Endodermal cell (in vitro differentiated cells): ENCODE data around the gene MIOS. TPM values are rescaled to one million over a fixed set of nuclear protein-coding genes. Genes with fewer than 3 reads are reported as not detected.

Experiments
- DNase-seq: peaks from one replicate; pipeline ENCODE4 v3.0.0-alpha.2; 2017
- H3K27ac ChIP-seq: 2 replicates; pipeline ENCODE4 v1.5.1; 2013; ENCODE audit warnings: mild to moderate bottlenecking, low read depth, low read length, moderate library complexity
- H3K27me3 ChIP-seq: 2 replicates; pipeline ENCODE4 v1.6.1; 2013; ENCODE audit warnings: mild to moderate bottlenecking, low read length, moderate library complexity; ENCODE audit not compliant: insufficient read depth, control insufficient read depth, poor library complexity, severe bottlenecking
- H3K36me3 ChIP-seq: 2 replicates; pipeline ENCODE4 v1.7.0; 2013; ENCODE audit warnings: mild to moderate bottlenecking, low read length, moderate library complexity; ENCODE audit not compliant: control insufficient read depth, insufficient read depth
- H3K4me1 ChIP-seq: one replicate; pipeline ENCODE4 v1.7.0; 2013; ENCODE audit warnings: low read length; ENCODE audit not compliant: control insufficient read depth, insufficient read depth
- H3K4me3 ChIP-seq: 2 replicates; pipeline ENCODE4 v1.5.1; 2013; ENCODE audit warnings: mild to moderate bottlenecking, low read length, moderate library complexity
- H3K9ac ChIP-seq: 2 replicates; pipeline ENCODE4 v1.6.1; 2013; ENCODE audit warnings: mild to moderate bottlenecking, low read length, moderate library complexity; ENCODE audit not compliant: poor library complexity, severe bottlenecking; ENCODE audit errors: extremely low read depth
- H3K9me3 ChIP-seq: 2 replicates; pipeline ENCODE4 v1.6.1; 2013; ENCODE audit warnings: mild to moderate bottlenecking, low read length, moderate library complexity; ENCODE audit not compliant: control insufficient read depth
- H3K27ac Mint-ChIP-seq: 2 replicates; pipeline ENCODE4 v1.8.0; 2020; ENCODE audit warnings: mixed read lengths
- H3K27me3 Mint-ChIP-seq: 2 replicates; pipeline ENCODE4 v1.8.0; 2021; ENCODE audit warnings: mild to moderate bottlenecking, mixed read lengths; ENCODE audit not compliant: insufficient read depth
- H3K36me3 Mint-ChIP-seq: 2 replicates; pipeline ENCODE4 v1.8.0; 2020; ENCODE audit warnings: low read depth, mixed read lengths
- H3K4me1 Mint-ChIP-seq: 2 replicates; pipeline ENCODE4 v1.8.0; 2020; ENCODE audit warnings: mixed read lengths
- H3K4me3 Mint-ChIP-seq: 2 replicates; pipeline ENCODE4 v1.8.0; 2020; ENCODE audit warnings: mild to moderate bottlenecking, moderate library complexity, mixed read lengths
- H3K9me3 Mint-ChIP-seq: 2 replicates; pipeline ENCODE4 v1.8.0; 2020; ENCODE audit warnings: mild to moderate bottlenecking, mixed read lengths
- WGBS, 2 experiments: methylation state at CpG; one replicate each; pipeline versions ENCODE4 v1.1.5 to v1.1.7; 2013; ENCODE audit warnings: missing lambda C conversion rate in 2 of 2, mixed read lengths in 1 of 2; ENCODE audit not compliant: insufficient coverage in 1 of 2, insufficient read length in 1 of 2; 5-methylcytosine and 5-hydroxymethylcytosine counted together
- total RNA-seq, 2 donors: library from RNA; stranded (reverse); fragmentation: NEBNext Ultra II Directional in 1 of 2; extraction: Animal tissue kit (Norgen Biotek cat#: 25700) in 1 of 2; gene quantifications; 2 replicates in 1 of 2; 3 replicates in 1 of 2; pipeline ENCODE4 v1.2.1, GENCODE V29; 2021
- TF ChIP-seq, protein P1 (sequence below): fragments of 200-600 bp; sonication (generic); conservative IDR thresholded peaks from 2 replicates; pipeline ENCODE4 v1.5.0; 2021; ENCODE audit warnings: antibody characterized with exemption, mild to moderate bottlenecking

MIOS gene
- total RNA-seq, 2 donors from 2014 or later, result 53.3 to 55.8 TPM

DNA sequence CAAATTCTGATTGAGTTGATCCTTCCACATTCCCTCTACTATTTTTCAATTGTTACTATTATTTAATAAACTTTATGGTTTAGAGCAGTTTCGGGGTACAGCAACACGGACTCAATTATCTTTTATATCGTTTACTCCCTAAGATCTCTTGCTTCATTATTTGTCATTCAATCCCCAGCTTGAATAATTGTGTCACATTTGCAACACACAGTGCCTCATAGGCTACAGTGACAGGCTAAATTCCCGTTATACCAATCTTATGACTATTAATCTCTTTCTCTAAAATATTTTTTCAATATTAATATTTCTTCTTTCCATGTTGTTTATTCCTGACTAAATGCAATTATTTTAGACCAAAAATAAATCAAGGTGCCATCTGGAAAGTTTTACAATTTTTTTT lies 27.0 kb upstream of the MIOS start:
- DNase-seq, result no peak
- Histone ChIP-seq H3K36me3 (no peaks in the 10 kb centered on the region), H3K4me3 (no peak overlapping the region), H3K9me3 (peaks cover 3% of the 10 kb centered on the region), H3K9ac (no peak overlapping the region), H3K27me3 (no peaks in the 10 kb centered on the region), H3K4me1 (no peaks in the 10 kb centered on the region), H3K27ac (no peak overlapping the region)
- Mint-ChIP-seq H3K36me3 (no peaks in the 10 kb centered on the region), H3K9me3 (no peaks in the 10 kb centered on the region), H3K4me3 (no peak overlapping the region), H3K27ac (no peak overlapping the region), H3K4me1 (no peaks in the 10 kb centered on the region), H3K27me3 (no peaks in the 10 kb centered on the region)
- WGBS, 2 experiments, result 92 to 100% methylated on average over 2 to 4 of the region's 4 CpGs
- TF ChIP-seq, protein P1, sequence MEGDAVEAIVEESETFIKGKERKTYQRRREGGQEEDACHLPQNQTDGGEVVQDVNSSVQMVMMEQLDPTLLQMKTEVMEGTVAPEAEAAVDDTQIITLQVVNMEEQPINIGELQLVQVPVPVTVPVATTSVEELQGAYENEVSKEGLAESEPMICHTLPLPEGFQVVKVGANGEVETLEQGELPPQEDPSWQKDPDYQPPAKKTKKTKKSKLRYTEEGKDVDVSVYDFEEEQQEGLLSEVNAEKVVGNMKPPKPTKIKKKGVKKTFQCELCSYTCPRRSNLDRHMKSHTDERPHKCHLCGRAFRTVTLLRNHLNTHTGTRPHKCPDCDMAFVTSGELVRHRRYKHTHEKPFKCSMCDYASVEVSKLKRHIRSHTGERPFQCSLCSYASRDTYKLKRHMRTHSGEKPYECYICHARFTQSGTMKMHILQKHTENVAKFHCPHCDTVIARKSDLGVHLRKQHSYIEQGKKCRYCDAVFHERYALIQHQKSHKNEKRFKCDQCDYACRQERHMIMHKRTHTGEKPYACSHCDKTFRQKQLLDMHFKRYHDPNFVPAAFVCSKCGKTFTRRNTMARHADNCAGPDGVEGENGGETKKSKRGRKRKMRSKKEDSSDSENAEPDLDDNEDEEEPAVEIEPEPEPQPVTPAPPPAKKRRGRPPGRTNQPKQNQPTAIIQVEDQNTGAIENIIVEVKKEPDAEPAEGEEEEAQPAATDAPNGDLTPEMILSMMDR, result no peak

DNA sequence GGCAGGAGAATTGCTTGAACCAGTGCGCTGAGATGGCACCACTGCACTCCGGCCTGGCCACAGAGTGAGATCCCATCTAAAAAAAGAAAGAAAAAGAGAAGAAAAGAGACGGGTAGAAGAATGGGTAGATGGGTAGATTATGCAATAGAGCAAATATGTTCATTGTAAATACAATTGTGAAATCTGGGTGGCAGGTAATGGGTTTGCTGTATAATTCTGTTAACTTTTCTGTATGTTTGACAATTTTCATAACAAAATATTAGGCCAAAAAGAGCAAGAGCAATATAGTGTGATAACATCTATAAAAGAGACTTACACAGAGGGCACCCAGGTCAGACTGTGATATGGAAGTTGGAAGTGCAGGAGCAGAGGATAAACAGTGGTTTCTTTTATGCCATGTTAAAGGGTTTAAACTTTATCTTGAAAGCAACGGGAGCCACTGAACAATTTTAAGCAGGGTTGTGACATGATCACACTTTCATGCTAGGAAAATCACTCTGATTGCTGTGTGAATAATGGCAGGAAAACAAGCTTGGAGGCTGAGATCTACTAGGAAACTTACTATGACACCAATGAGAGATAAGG lies 24.3 kb upstream of the MIOS start:
- H3K4me1 ChIP-seq, result no peaks in the 10 kb centered on the region
- no peaks in the 10 kb centered on the region for H3K4me1 Mint-ChIP-seq
- H3K4me3 ChIP-seq, result no peak overlapping the region
- H3K36me3 ChIP-seq, result no peaks in the 10 kb centered on the region
- H3K9ac ChIP-seq, result no peak overlapping the region
- no peaks in the 10 kb centered on the region for H3K27me3 ChIP-seq
- DNase-seq, result no peak
- 91 to 97% methylated on average over 4 of the region's 4 CpGs for WGBS, 2 experiments
- H3K9me3 ChIP-seq, result peaks cover 3% of the 10 kb centered on the region
- H3K27ac Mint-ChIP-seq, result no peak overlapping the region
- no peaks in the 10 kb centered on the region for H3K9me3 Mint-ChIP-seq
- no peaks in the 10 kb centered on the region for H3K36me3 Mint-ChIP-seq
- TF ChIP-seq, protein P1, result no peak
- H3K27me3 Mint-ChIP-seq, result no peaks in the 10 kb centered on the region
- no peak overlapping the region for H3K27ac ChIP-seq
- no peak overlapping the region for H3K4me3 Mint-ChIP-seq

DNA sequence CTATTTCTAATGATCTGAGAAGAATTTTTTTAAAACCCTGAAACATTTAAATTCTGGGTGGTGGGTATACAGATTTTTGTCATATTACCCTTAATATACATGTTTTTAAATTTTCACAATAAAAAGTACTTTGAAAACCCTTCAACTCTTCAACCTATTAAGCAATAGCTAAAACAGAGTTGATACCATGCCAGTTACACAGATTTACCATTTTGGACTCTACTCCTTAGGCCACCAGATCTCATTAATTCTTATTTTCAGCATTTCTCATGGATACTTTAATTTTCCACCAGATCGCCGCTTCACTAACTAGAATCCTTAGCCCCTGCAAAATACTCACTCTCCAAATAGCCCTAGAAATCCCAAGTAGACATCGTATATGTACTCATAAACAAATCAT lies 18.3 kb upstream of the MIOS start:
- no peak for DNase-seq
- H3K4me1 Mint-ChIP-seq, result peaks cover under 1% of the 10 kb centered on the region
- TF ChIP-seq, protein P1, result no peak

More for the DNA sequence above, 18.3 kb upstream of the MIOS start:
- Histone ChIP-seq H3K4me3 (no peak overlapping the region), H3K4me1 (no peaks in the 10 kb centered on the region), H3K27me3 (no peaks in the 10 kb centered on the region), H3K9me3 (peaks cover 3% of the 10 kb centered on the region), H3K36me3 (no peaks in the 10 kb centered on the region), H3K27ac (no peak overlapping the region), H3K9ac (no peak overlapping the region)
- Mint-ChIP-seq H3K27me3 (no peaks in the 10 kb centered on the region), H3K4me3 (no peak overlapping the region), H3K27ac (no peak overlapping the region), H3K36me3 (no peaks in the 10 kb centered on the region), H3K9me3 (no peaks in the 10 kb centered on the region)
- WGBS, 2 experiments, result 96 to 100% methylated on average over 3 of the region's 3 CpGs
